HepG2 (cell line): ENCODE data around the gene ACSF3. TPM values are rescaled to one million over a fixed set of nuclear protein-coding genes. Genes with fewer than 3 reads are reported as not detected.

Experiments
- ATAC-seq: fragments of 200-7000 bp; cut with Tn5 transposase; 3 replicates; pipeline ENCODE4 v1.9.1; 2020; ENCODE audit warnings: mild to moderate bottlenecking, moderate library complexity
- BruUV-seq: library from RNA; stranded (reverse); fragments of 400-500 nt; replicated peaks from 2 replicates; lab custom pipeline; 2021; lab: Mats Ljungman, UMichigan
- CTCF ChIA-PET: fragments of 300-600 bp; formaldehyde crosslinking; extraction: SDS; loops from one replicate; lab custom pipeline; 2021; ENCODE audit warnings: low total read pairs, inconsistent platforms, low intra/inter-chr PET ratio; lab: Yijun Ruan, JAX
- POLR2A ChIA-PET: fragments of 350-600 bp; sonication (Branson Sonifier 250); formaldehyde crosslinking; loops from one replicate; lab custom pipeline; 2020; ENCODE audit warnings: antibody characterized with exemption, inconsistent platforms; lab: Yijun Ruan, JAX
- DNase-seq: peaks from one replicate; pipeline ENCODE4 v3.0.0-alpha.2; 2015; ENCODE audit warnings: low spot score
- FAIRE-seq: peaks from 3 replicates; lab custom pipeline; 2011; peaks lifted over from hg19 to GRCh38; lab: Jason Lieb, UNC
- H2AFZ ChIP-seq: one replicate; pipeline ENCODE4 v1.6.1; 2011; ENCODE audit warnings: low read length, inconsistent platforms
- H3K27ac ChIP-seq: fragments of 300-600 bp; 3 replicates; pipeline ENCODE4 v1.8.0; 2011; ENCODE audit warnings: mixed run types, mild to moderate bottlenecking, mixed read lengths, low read length, inconsistent platforms; ENCODE audit not compliant: insufficient read depth; ENCODE audit errors: extremely low read length
- H3K27me3 ChIP-seq, 2 experiments: fragments of 200-600 bp in 1 of 2; 2 replicates in 1 of 2; 3 replicates in 1 of 2; pipeline versions ENCODE4 v1.6.0 to v1.8.0; 2011; ENCODE audit warnings: low read length in 2 of 2, mild to moderate bottlenecking in 2 of 2, moderate library complexity in 2 of 2, inconsistent platforms in 1 of 2; ENCODE audit not compliant: insufficient read depth in 2 of 2, control insufficient read depth in 1 of 2
- H3K36me3 ChIP-seq, 2 experiments: fragments of 200-600 bp in 1 of 2; replicated peaks in 1 of 2; 2 replicates in 1 of 2; 3 replicates in 1 of 2; pipeline versions ENCODE4 v1.5.1 to v1.8.0; 2011; ENCODE audit warnings: low read length in 2 of 2, inconsistent platforms in 1 of 2; ENCODE audit not compliant: insufficient read depth in 2 of 2, control insufficient read depth in 1 of 2
- H3K4me1 ChIP-seq: 2 replicates; pipeline ENCODE4 v1.5.1; 2012; ENCODE audit warnings: low read length, inconsistent platforms; ENCODE audit not compliant: insufficient read depth
- H3K4me2 ChIP-seq: 2 replicates; pipeline ENCODE4 v1.6.0; 2011; ENCODE audit warnings: low read depth, low read length, inconsistent platforms
- H3K4me3 ChIP-seq, 3 experiments: fragments of 200-600 bp in 1 of 3; sonication (generic), shearing (Covaris generic) in 1 of 3; replicated peaks in 1 of 3; 2 replicates each; pipeline ENCODE4 v1.5.1; 2011 to 2016; ENCODE audit warnings: low read length in 3 of 3, inconsistent platforms in 2 of 3, low read depth in 2 of 3, mild to moderate bottlenecking in 2 of 3, control low read depth in 1 of 3, mixed read lengths in 1 of 3; ENCODE audit not compliant: insufficient read depth in 1 of 3
- H3K79me2 ChIP-seq: one replicate; pipeline ENCODE4 v1.6.1; 2011; ENCODE audit warnings: low read length, inconsistent platforms; ENCODE audit not compliant: insufficient read depth
- H3K9ac ChIP-seq: 2 replicates; pipeline ENCODE4 v1.6.0; 2011; ENCODE audit warnings: mild to moderate bottlenecking, low read depth, low read length, inconsistent platforms; ENCODE audit not compliant: insufficient read depth
- H3K9me3 ChIP-seq: 2 replicates; pipeline ENCODE4 v1.5.1; 2012; ENCODE audit warnings: mild to moderate bottlenecking, low read length
- H4K20me1 ChIP-seq: 2 replicates; pipeline ENCODE4 v1.6.0; 2011; ENCODE audit warnings: inconsistent platforms, mild to moderate bottlenecking, low read length, moderate library complexity; ENCODE audit not compliant: insufficient read depth
- AGO2 ChIP-seq: fragments of 200-400 bp; formaldehyde crosslinking; optimal IDR thresholded peaks from 2 replicates; pipeline ENCODE3; 2017; ENCODE audit warnings: mild to moderate bottlenecking, low read depth, low read length, moderate library complexity
- AKAP8 ChIP-seq: sonication (generic); formaldehyde crosslinking; IDR thresholded peaks from 2 replicates; pipeline ENCODE4 v1.5.1; 2020; ENCODE audit warnings: mild to moderate bottlenecking, missing genetic modification reagents
- ZNF296 ChIP-seq: sonication (generic); formaldehyde crosslinking; conservative IDR thresholded peaks from 2 replicates; pipeline ENCODE4 v1.5.0; 2020; ENCODE audit warnings: mild to moderate bottlenecking, missing genetic modification reagents
- ZNF496 ChIP-seq: sonication (generic); formaldehyde crosslinking; IDR thresholded peaks from 2 replicates; pipeline ENCODE4 v1.8.1; 2023; ENCODE audit warnings: mild to moderate bottlenecking, moderate library complexity, missing genetic modification reagents; ENCODE audit not compliant: insufficient replicate concordance
- ZNF570 ChIP-seq: sonication (generic); formaldehyde crosslinking; IDR thresholded peaks from 2 replicates; pipeline ENCODE4 v1.4.0; 2020; ENCODE audit warnings: mild to moderate bottlenecking, missing genetic modification reagents, borderline replicate concordance
- WGBS: methylation state at CpG from one replicate; pipeline ENCODE4 v1.1.6; 2017; ENCODE audit warnings: low lambda C conversion rate; 5-methylcytosine and 5-hydroxymethylcytosine counted together
- in situ Hi-C: cut with HindIII; loops from 2 replicates; pipeline ENCODE4 v1.10.0; 2017; ENCODE audit warnings: low pct_unique_long_range_greater_than_20kb; ENCODE audit not compliant: extremely low pct_ligation_motif_present
- intact Hi-C: fragments of 100-400 bp; cut with micrococcal nuclease; formaldehyde crosslinking; loops from one replicate; pipeline ENCODE4 v1.10.0; 2022; ENCODE audit not compliant: unreplicated experiment
- polyA plus RNA-seq, 8 experiments: library from polyadenylated mRNA; depleted of rRNA in 3 of 8; stranded (reverse) in 7 of 8; unstranded in 1 of 8; fragments of >200 nt; fragmentation: Illumina TruSeq in 4 of 8; extraction: Trizol in 4 of 8; gene quantifications; 2 replicates each; pipeline versions ENCODE4 v1.2.1 to v1.2.3, GENCODE V29; 2011 to 2016; ENCODE audit warnings: low read depth in 4 of 8, missing spikeins in 1 of 8, mixed read lengths in 1 of 8; ENCODE audit not compliant: insufficient read depth in 1 of 8
- total RNA-seq, 5 experiments: library from RNA; depleted of rRNA; stranded (reverse); fragments of >200 nt; fragmentation: Illumina TruSeq; extraction: Trizol; gene quantifications; 2 replicates each; pipeline ENCODE4 v1.2.3, GENCODE V29; 2016; ENCODE audit warnings: low read depth in 1 of 5
- TF ChIP-seq, protein P1 (sequence below): IDR thresholded peaks from 2 replicates; pipeline ENCODE4 v1.6.1; 2016; ENCODE audit warnings: missing compliant biosample characterization, missing genetic modification reagents, borderline replicate concordance
- TF ChIP-seq, protein P2 (sequence below): sonication (generic); formaldehyde crosslinking; IDR thresholded peaks from 2 replicates; pipeline ENCODE4 v1.5.0; 2020; ENCODE audit warnings: missing genetic modification reagents, mild to moderate bottlenecking, borderline replicate concordance
- TF ChIP-seq, protein P3 (sequence below): sonication (generic); formaldehyde crosslinking; IDR thresholded peaks from 2 replicates; pipeline ENCODE4 v1.5.1; 2020; ENCODE audit warnings: missing genetic modification reagents, mild to moderate bottlenecking, borderline replicate concordance

The ACSF3 gene
- total and polyA plus RNA-seq, 2 of the 13 experiments (the other 11 are each of a cell fraction or from before 2014, with no cell fraction given) = 14.9 to 30.6 TPM

DNA sequence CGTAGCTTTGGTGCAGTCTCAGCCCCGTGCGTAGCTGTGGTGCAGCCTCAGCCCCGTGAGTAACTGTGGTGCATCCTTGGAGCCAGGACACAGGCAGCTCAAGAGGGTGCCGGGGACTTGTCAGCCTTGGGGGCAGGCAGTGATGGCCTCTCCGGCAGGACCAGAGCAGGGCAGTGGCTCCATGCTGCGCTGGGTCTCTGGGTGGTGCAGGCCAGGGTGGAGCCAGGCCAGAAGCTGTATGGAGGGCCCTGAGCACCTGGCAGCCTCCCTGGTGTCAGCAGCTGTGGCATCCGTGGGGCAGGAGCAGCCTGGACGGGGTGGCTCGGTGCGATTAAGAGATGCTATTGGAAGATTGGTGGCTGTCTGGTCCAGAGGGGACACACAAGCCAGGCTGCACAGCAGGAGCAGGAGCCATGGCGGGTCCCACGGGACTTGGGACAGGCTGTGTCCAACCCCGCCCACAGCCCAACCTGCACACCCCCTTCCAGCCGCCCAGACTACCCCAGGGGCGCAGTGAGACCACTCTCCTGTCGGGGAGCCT lies 49.6 kb downstream of the ACSF3 start:
- POLR2A ChIA-PET = no interaction called here
- in situ Hi-C loops = no loop called here
- CTCF ChIA-PET = no interaction called here
- no peaks in the 10 kb centered on the region for H3K4me1 ChIP-seq
- no peaks in the 10 kb centered on the region for H3K9me3 ChIP-seq
- no peak for FAIRE-seq
- WGBS = 95% methylated on average over 13 of the region's 17 CpGs
- no peak overlapping the region for H3K27ac ChIP-seq
- H3K4me2 ChIP-seq = no peak overlapping the region
- H3K27me3 ChIP-seq = no peaks in the 10 kb centered on the region
- H3K79me2 ChIP-seq = no peaks in the 10 kb centered on the region
- BruUV-seq = no TSS peak
- no peak overlapping the region for H3K4me3 ChIP-seq
- peak; percentile 85 for TF ChIP-seq AGO2
- TF ChIP-seq, protein P1, sequence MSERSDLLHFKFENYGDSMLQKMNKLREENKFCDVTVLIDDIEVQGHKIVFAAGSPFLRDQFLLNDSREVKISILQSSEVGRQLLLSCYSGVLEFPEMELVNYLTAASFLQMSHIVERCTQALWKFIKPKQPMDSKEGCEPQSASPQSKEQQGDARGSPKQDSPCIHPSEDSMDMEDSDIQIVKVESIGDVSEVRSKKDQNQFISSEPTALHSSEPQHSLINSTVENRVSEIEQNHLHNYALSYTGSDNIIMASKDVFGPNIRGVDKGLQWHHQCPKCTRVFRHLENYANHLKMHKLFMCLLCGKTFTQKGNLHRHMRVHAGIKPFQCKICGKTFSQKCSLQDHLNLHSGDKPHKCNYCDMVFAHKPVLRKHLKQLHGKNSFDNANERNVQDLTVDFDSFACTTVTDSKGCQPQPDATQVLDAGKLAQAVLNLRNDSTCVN (CRISPR knock-in tag) = no peak
- TF ChIP-seq, all 625 proteins: peak for 1
- no peak overlapping the region for H3K9ac ChIP-seq
- H2AFZ ChIP-seq = no peak overlapping the region
- H3K36me3 ChIP-seq = peaks cover 20 to 37% of the 10 kb centered on the region in 2 experiments; a peak in 3 of 5 replicates
- intact Hi-C loops = no loop called here
- no peak for ATAC-seq
- H4K20me1 ChIP-seq = no peaks in the 10 kb centered on the region
- DNase-seq = no peak

DNA sequence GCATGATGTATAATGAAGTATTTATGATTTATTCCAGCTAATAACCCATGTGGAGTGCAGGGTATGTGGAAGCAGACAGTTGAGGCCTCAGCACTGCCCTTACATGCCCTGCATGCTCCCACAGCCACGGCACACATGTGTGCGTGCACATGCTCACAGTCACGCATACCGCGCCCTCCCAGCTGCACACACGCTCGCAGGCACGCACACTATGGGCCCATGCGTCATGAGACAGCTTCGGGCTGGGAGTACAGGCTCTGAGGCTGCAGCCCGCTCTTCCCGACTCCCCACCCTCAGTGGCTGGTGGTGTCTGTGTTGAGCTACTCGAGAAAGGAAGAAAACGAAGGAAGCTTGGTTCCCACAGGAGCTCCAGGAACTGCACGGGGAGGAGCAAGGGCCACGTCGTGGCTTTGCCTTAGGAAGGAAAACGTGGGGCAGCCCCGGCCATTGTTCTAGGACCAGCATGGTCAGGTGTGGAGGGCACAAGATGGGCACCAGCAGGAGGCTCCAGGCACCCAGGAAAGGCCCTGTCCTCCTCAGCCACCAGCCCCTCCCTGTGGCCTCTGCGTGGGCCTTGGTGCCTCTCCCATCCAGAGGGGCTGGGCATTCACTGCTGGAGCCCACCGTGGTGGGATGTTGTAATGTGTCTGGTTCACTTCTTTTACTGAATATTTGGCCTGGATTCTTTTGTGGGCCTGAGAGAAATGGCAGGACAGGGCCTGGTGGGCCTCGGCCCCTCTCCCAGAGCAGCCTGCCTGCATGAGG lies 50.4 kb downstream of the ACSF3 start:
- no TSS peak for BruUV-seq
- Histone ChIP-seq H3K9ac (no peak overlapping the region), H3K4me1 (no peaks in the 10 kb centered on the region), H3K4me2 (no peak overlapping the region), H3K79me2 (no peaks in the 10 kb centered on the region), H3K27me3 (no peaks in the 10 kb centered on the region), H3K36me3 (peaks cover 19 to 37% of the 10 kb centered on the region in 2 experiments; a peak in 3 of 5 replicates), H3K27ac (no peak overlapping the region), H3K9me3 (peaks cover under 1% of the 10 kb centered on the region; the same call in 1 of the 2 replicates), H2AFZ (no peak overlapping the region), H3K4me3 (no peak overlapping the region), H4K20me1 (no peaks in the 10 kb centered on the region)
- TF ChIP-seq AKAP8 (CRISPR knock-in tag) (0 out of 2 replicates have a peak, but pooled peaks have one; percentile 17), ZNF296 (no peak), AGO2 (peak; percentile 76), ZNF570 (no peak), ZNF496 (CRISPR knock-in tag) (no peak)
- TF ChIP-seq, protein P2, sequence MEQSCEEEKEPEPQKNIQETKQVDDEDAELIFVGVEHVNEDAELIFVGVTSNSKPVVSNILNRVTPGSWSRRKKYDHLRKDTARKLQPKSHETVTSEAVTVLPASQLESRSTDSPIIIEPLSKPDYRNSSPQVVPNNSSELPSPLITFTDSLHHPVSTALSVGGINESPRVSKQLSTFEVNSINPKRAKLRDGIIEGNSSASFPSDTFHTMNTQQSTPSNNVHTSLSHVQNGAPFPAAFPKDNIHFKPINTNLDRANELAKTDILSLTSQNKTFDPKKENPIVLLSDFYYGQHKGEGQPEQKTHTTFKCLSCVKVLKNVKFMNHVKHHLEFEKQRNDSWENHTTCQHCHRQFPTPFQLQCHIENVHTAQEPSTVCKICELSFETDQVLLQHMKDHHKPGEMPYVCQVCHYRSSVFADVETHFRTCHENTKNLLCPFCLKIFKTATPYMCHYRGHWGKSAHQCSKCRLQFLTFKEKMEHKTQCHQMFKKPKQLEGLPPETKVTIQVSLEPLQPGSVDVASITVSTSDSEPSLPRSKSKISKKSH = no peak
- TF ChIP-seq, protein P3, sequence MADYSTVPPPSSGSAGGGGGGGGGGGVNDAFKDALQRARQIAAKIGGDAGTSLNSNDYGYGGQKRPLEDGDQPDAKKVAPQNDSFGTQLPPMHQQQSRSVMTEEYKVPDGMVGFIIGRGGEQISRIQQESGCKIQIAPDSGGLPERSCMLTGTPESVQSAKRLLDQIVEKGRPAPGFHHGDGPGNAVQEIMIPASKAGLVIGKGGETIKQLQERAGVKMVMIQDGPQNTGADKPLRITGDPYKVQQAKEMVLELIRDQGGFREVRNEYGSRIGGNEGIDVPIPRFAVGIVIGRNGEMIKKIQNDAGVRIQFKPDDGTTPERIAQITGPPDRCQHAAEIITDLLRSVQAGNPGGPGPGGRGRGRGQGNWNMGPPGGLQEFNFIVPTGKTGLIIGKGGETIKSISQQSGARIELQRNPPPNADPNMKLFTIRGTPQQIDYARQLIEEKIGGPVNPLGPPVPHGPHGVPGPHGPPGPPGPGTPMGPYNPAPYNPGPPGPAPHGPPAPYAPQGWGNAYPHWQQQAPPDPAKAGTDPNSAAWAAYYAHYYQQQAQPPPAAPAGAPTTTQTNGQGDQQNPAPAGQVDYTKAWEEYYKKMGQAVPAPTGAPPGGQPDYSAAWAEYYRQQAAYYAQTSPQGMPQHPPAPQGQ = no peak
- FAIRE-seq (no peak), DNase-seq (no peak), ATAC-seq (no peak; the same call in 2 of the 3 replicates)
- in situ Hi-C loops = no loop called here
- intact Hi-C loops = no loop called here
- POLR2A ChIA-PET = no interaction called here
- CTCF ChIA-PET = no interaction called here
- 90% methylated on average over 20 of the region's 22 CpGs for WGBS
